PFSK-1 (cell line): Measurements from ENCODE around the gene L3MBTL4.

Experiments used
- POLR2AphosphoS5 ChIP-seq: IDR thresholded peaks from 2 replicates; pipeline ENCODE4 v1.6.1; 2012; ENCODE audit warnings: low read depth, mild to moderate bottlenecking, control low read depth, low read length, moderate library complexity
- REST ChIP-seq, 2 experiments: IDR thresholded peaks; 2 replicates each; pipeline versions ENCODE4 v1.6.1 to v1.8.0; 2011 to 2012; ENCODE audit warnings: low read depth in 2 of 2, low read length in 2 of 2, control low read depth in 1 of 2, inconsistent platforms in 1 of 2, mild to moderate bottlenecking in 1 of 2, moderate library complexity in 1 of 2; ENCODE audit not compliant: insufficient read depth in 1 of 2
- SIN3A ChIP-seq: IDR thresholded peaks from 2 replicates; pipeline ENCODE4 v1.6.1; 2012; ENCODE audit warnings: mild to moderate bottlenecking, low read length, moderate library complexity, borderline replicate concordance; ENCODE audit not compliant: insufficient read depth
- TAF1 ChIP-seq: IDR thresholded peaks from 2 replicates; pipeline ENCODE4 v1.6.1; 2012; ENCODE audit warnings: low read length, control low read depth, borderline replicate concordance; ENCODE audit not compliant: insufficient read depth

DNA sequence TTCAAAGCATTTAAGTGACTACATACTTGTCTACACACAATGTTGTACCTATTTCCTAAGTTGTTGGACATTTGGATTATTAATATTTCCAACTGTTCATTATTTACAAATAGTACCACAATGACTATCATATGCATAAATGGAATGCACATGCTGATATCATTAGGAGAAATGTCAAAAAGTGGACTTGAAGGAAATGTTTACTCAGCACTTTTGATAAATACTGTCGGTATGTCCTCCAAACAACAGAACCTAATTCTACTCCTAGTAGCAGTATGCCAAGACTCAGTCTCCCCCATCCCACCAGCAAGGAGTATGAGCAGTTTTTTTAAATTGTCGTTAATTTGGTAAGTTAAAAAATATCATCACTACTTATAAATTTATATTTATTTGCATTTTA lies 116.8 kb downstream of the L3MBTL4 start:
- TF ChIP-seq TAF1, result no peak
- TF ChIP-seq SIN3A, result no peak
- no peak for TF ChIP-seq REST (IDR thresholded peaks at IDR 0.05; ENCODE audit: insufficient read depth in 1 of 2, low read depth in 2 of 2, low read length in 2 of 2)
- no peak for TF ChIP-seq POLR2AphosphoS5
